H1 (cell line): ENCODE measurements around the gene SNTN. TPM values are rescaled to one million over a fixed set of nuclear protein-coding genes. Genes with fewer than 3 reads are reported as not detected.

Experiments used
- CTCF ChIA-PET: fragments of 300-600 bp; sonication (Branson Sonifier 250); formaldehyde crosslinking; loops from one replicate; lab custom pipeline; 2021; ENCODE audit not compliant: partially characterized antibody; lab: Charles Lee
- POLR2A ChIA-PET: fragments of 300-600 bp; sonication (Branson Sonifier 250); formaldehyde crosslinking; loops from one replicate; lab custom pipeline; 2021; ENCODE audit warnings: inconsistent platforms; ENCODE audit not compliant: partially characterized antibody; lab: Charles Lee
- DNase-seq, 2 experiments: peaks; one replicate each; pipeline versions ENCODE4 v3.0.0 to v3.0.0-alpha.2; 2010 to 2022; ENCODE audit warnings: low spot score in 2 of 2, low read depth in 1 of 2, mixed read lengths in 1 of 2
- FAIRE-seq: peaks from 2 replicates; lab custom pipeline; 2011; peaks lifted over from hg19 to GRCh38; lab: Jason Lieb, UNC
- H2AFZ ChIP-seq: 2 replicates; pipeline ENCODE4 v1.8.1; 2012; ENCODE audit warnings: low read length, inconsistent platforms
- H2AK5ac ChIP-seq: 2 replicates; pipeline ENCODE4 v1.6.1; 2013; ENCODE audit warnings: low read depth, low read length
- H2BK120ac ChIP-seq: replicated peaks from 2 replicates; pipeline ENCODE3; 2013; ENCODE audit warnings: low read depth, low read length, inconsistent platforms
- H2BK12ac ChIP-seq: 2 replicates; pipeline ENCODE4 v1.6.1; 2013; ENCODE audit warnings: low read depth, low read length
- H2BK15ac ChIP-seq: 2 replicates; pipeline ENCODE4 v1.6.1; 2013; ENCODE audit warnings: low read length
- H2BK20ac ChIP-seq: 2 replicates; pipeline ENCODE4 v1.6.1; 2013; ENCODE audit warnings: low read length
- H2BK5ac ChIP-seq: 2 replicates; pipeline ENCODE4 v1.6.1; 2013; ENCODE audit warnings: low read depth, low read length
- H3K14ac ChIP-seq: 2 replicates; pipeline ENCODE4 v1.6.1; 2013; ENCODE audit warnings: inconsistent platforms; ENCODE audit not compliant: insufficient read length
- H3K18ac ChIP-seq: 2 replicates; pipeline ENCODE4 v1.6.1; 2013; ENCODE audit warnings: low read length; ENCODE audit errors: extremely low read depth
- H3K23ac ChIP-seq: 2 replicates; pipeline ENCODE4 v1.6.1; 2013; ENCODE audit warnings: inconsistent platforms; ENCODE audit not compliant: insufficient read length
- H3K23me2 ChIP-seq: 2 replicates; pipeline ENCODE4 v1.6.1; 2013; ENCODE audit warnings: low read depth, low read length
- H3K27ac ChIP-seq: 2 replicates; pipeline ENCODE4 v1.6.1; 2011; ENCODE audit warnings: low read depth, low read length, inconsistent platforms
- H3K27me3 ChIP-seq, 4 experiments: replicated peaks in 1 of 4; 1 replicate in 1 of 4; 2 replicates in 3 of 4; pipeline versions ENCODE4 v1.6.1 to v1.8.1; 2011 to 2013; ENCODE audit warnings: low read length in 3 of 4, mild to moderate bottlenecking in 3 of 4, inconsistent platforms in 2 of 4, mixed read lengths in 2 of 4, moderate library complexity in 1 of 4; ENCODE audit not compliant: control insufficient read depth in 3 of 4, insufficient read depth in 3 of 4; ENCODE audit errors: extremely low read depth in 1 of 4
- H3K36me3 ChIP-seq, 4 experiments: 2 replicates each; pipeline versions ENCODE4 v1.6.1 to v1.8.1; 2011 to 2013; ENCODE audit warnings: mild to moderate bottlenecking in 4 of 4, low read length in 3 of 4, moderate library complexity in 2 of 4, control low read depth in 1 of 4, inconsistent platforms in 1 of 4; ENCODE audit not compliant: insufficient read depth in 4 of 4, control insufficient read depth in 2 of 4
- H3K4ac ChIP-seq: replicated peaks from 2 replicates; pipeline ENCODE3; 2013; ENCODE audit warnings: low read length, low read depth, mixed read lengths, inconsistent platforms; ENCODE audit not compliant: insufficient read length
- H3K4me1 ChIP-seq, 4 experiments: replicated peaks in 1 of 4; 1 replicate in 1 of 4; 2 replicates in 3 of 4; pipeline versions ENCODE4 v1.6.1 to v1.8.1; 2011 to 2013; ENCODE audit warnings: low read length in 3 of 4, inconsistent platforms in 2 of 4, mixed read lengths in 1 of 4; ENCODE audit not compliant: insufficient read depth in 4 of 4, control insufficient read depth in 3 of 4
- H3K4me2 ChIP-seq, 2 experiments: 2 replicates each; pipeline versions ENCODE4 v1.6.1 to v1.8.1; 2011 to 2013; ENCODE audit warnings: low read depth in 2 of 2, low read length in 2 of 2, control low read depth in 1 of 2, inconsistent platforms in 1 of 2, mild to moderate bottlenecking in 1 of 2; ENCODE audit not compliant: insufficient read depth in 1 of 2
- H3K4me3 ChIP-seq, 4 experiments: fragments of 200-600, 300-600 bp in 1 of 4; sonication (generic), shearing (Covaris generic), sonication (Bioruptor Twin) in 1 of 4; 2 replicates each; pipeline versions ENCODE4 v1.5.1 to v1.8.1; 2011 to 2016; ENCODE audit warnings: low read length in 4 of 4, low read depth in 3 of 4, control low read depth in 2 of 4, inconsistent platforms in 2 of 4, mild to moderate bottlenecking in 2 of 4, mixed read lengths in 1 of 4, moderate library complexity in 1 of 4; ENCODE audit not compliant: insufficient read depth in 2 of 4; ENCODE audit errors: extremely low read depth in 1 of 4
- H3K56ac ChIP-seq: replicated peaks from 2 replicates; pipeline ENCODE3; 2013; ENCODE audit warnings: low read depth, mild to moderate bottlenecking, mixed read lengths, low read length, inconsistent platforms; ENCODE audit not compliant: insufficient read length
- H3K79me1 ChIP-seq: 2 replicates; pipeline ENCODE4 v1.6.1; 2013; ENCODE audit warnings: low read depth, low read length, control low read depth
- H3K79me2 ChIP-seq, 2 experiments: 2 replicates each; pipeline versions ENCODE4 v1.6.1 to v1.8.1; 2012 to 2013; ENCODE audit warnings: low read length in 2 of 2, mild to moderate bottlenecking in 2 of 2, inconsistent platforms in 1 of 2; ENCODE audit not compliant: insufficient read depth in 2 of 2, control insufficient read depth in 1 of 2
- H3K9ac ChIP-seq, 4 experiments: replicated peaks in 1 of 4; 1 replicate in 1 of 4; 2 replicates in 3 of 4; pipeline versions ENCODE4 v1.6.1 to v1.8.1; 2011 to 2013; ENCODE audit warnings: low read depth in 3 of 4, low read length in 3 of 4, control low read depth in 2 of 4, mild to moderate bottlenecking in 2 of 4, moderate library complexity in 2 of 4, inconsistent platforms in 1 of 4; ENCODE audit errors: extremely low read depth in 1 of 4
- H3K9me3 ChIP-seq, 2 experiments: 2 replicates each; pipeline versions ENCODE4 v1.6.1 to v1.8.1; 2012 to 2013; ENCODE audit warnings: mild to moderate bottlenecking in 2 of 2, moderate library complexity in 2 of 2, control low read depth in 1 of 2, inconsistent platforms in 1 of 2, low read depth in 1 of 2, low read length in 1 of 2, mixed read lengths in 1 of 2; ENCODE audit not compliant: insufficient read depth in 2 of 2
- H4K20me1 ChIP-seq, 2 experiments: replicated peaks in 1 of 2; 2 replicates each; pipeline versions ENCODE3 to v1.8.1; 2011 to 2013; ENCODE audit warnings: inconsistent platforms in 2 of 2, low read length in 2 of 2, mild to moderate bottlenecking in 1 of 2; ENCODE audit not compliant: insufficient read depth in 2 of 2, control insufficient read depth in 1 of 2
- H4K5ac ChIP-seq: 2 replicates; pipeline ENCODE4 v1.6.1; 2013; ENCODE audit warnings: low read length, low read depth, mixed read lengths, inconsistent platforms; ENCODE audit not compliant: insufficient read length
- H4K8ac ChIP-seq: 2 replicates; pipeline ENCODE4 v1.8.0; 2013; ENCODE audit warnings: mild to moderate bottlenecking, moderate library complexity, low read length, inconsistent platforms; ENCODE audit not compliant: insufficient read depth; ENCODE audit errors: extremely low read depth
- H4K91ac ChIP-seq: replicated peaks from 2 replicates; pipeline ENCODE3; 2013; ENCODE audit warnings: low read length, mixed read lengths, inconsistent platforms; ENCODE audit not compliant: insufficient read length
- CTBP2 ChIP-seq: IDR thresholded peaks from 2 replicates; pipeline ENCODE4 v1.7.0; 2011; ENCODE audit warnings: borderline replicate concordance, mild to moderate bottlenecking, moderate library complexity, mixed read lengths, low read length; ENCODE audit not compliant: insufficient read depth, insufficient read length
- EZH2 ChIP-seq: fragments of 200-600 bp; sonication (generic); IDR thresholded peaks from 2 replicates; pipeline ENCODE4 v1.7.1; 2012; ENCODE audit warnings: low read depth, mild to moderate bottlenecking, moderate library complexity, low read length, inconsistent platforms; ENCODE audit not compliant: severe bottlenecking
- HDAC6 ChIP-seq: IDR thresholded peaks from one replicate; pipeline ENCODE4 v1.7.1; 2012; ENCODE audit warnings: low read depth, mild to moderate bottlenecking, inconsistent platforms, low read length, moderate library complexity
- JUND ChIP-seq: IDR thresholded peaks from 2 replicates; pipeline ENCODE4 v1.6.1; 2011; ENCODE audit warnings: mild to moderate bottlenecking, improper control_type of control experiment, low read length
- KDM4A ChIP-seq: IDR thresholded peaks from one replicate; pipeline ENCODE4 v1.7.1; 2012; ENCODE audit warnings: low read depth, mild to moderate bottlenecking, moderate library complexity, low read length, inconsistent platforms; ENCODE audit not compliant: severe bottlenecking
- MAFK ChIP-seq: IDR thresholded peaks from 2 replicates; pipeline ENCODE4 v1.6.1; 2012; ENCODE audit warnings: low read depth, mild to moderate bottlenecking, improper control_type of control experiment, low read length
- PHF8 ChIP-seq: fragments of 200-600 bp; sonication (generic); conservative IDR thresholded peaks from 2 replicates; pipeline ENCODE4 v1.7.1; 2012; ENCODE audit warnings: low read depth, mild to moderate bottlenecking, inconsistent platforms, low read length, moderate library complexity
- POLR2A ChIP-seq, 2 experiments: IDR thresholded peaks; 1 replicate in 1 of 2; 2 replicates in 1 of 2; pipeline ENCODE4 v1.6.1; 2011; ENCODE audit warnings: low read depth in 2 of 2, low read length in 2 of 2, mild to moderate bottlenecking in 2 of 2; ENCODE audit errors: control extremely low read depth in 1 of 2
- POLR2AphosphoS5 ChIP-seq: IDR thresholded peaks from 2 replicates; pipeline ENCODE4 v1.6.1; 2011; ENCODE audit warnings: low read depth, low read length
- RNF2 ChIP-seq: fragments of 200-900, 300-1000 bp; sonication (generic); IDR thresholded peaks from 2 replicates; pipeline ENCODE4 v1.7.1; 2016; ENCODE audit warnings: borderline replicate concordance, low read depth, mild to moderate bottlenecking, antibody characterized with exemption, low read length; ENCODE audit not compliant: poor library complexity, severe bottlenecking; ENCODE audit errors: missing control alignments
- TBP ChIP-seq: IDR thresholded peaks from 2 replicates; pipeline ENCODE4 v1.6.1; 2011; ENCODE audit warnings: low read depth, low read length, improper control_type of control experiment
- USF2 ChIP-seq: IDR thresholded peaks from 2 replicates; pipeline ENCODE4 v1.6.1; 2011; ENCODE audit warnings: low read length, improper control_type of control experiment
- WGBS, 2 experiments: shearing (Covaris generic) in 1 of 2; methylation state at CpG; one replicate each; pipeline versions ENCODE4 v1.1.6 to v1.1.7; 2013 to 2015; ENCODE audit warnings: low lambda C conversion rate in 2 of 2, mixed read lengths in 2 of 2, inconsistent platforms in 1 of 2, low coverage in 1 of 2, missing lambda C conversion rate in 1 of 2; ENCODE audit not compliant: insufficient replicate concordance in 2 of 2, insufficient coverage in 1 of 2, insufficient read length in 1 of 2; ENCODE audit errors: extremely low coverage in 1 of 2, missing lambda C conversion rate in 1 of 2; 5-methylcytosine and 5-hydroxymethylcytosine counted together
- polyA plus RNA-seq, 7 experiments: library from polyadenylated mRNA; depleted of rRNA in 3 of 7; stranded (reverse) in 5 of 7; unstranded in 2 of 7; fragments of >200 nt in 5 of 7; fragments of 200-250 nt in 2 of 7; gene quantifications; 1 replicate in 5 of 7; 2 replicates in 1 of 7; 4 replicates in 1 of 7; pipeline versions ENCODE4 v1.2.1 to v1.2.3, GENCODE V29; 2011 to 2013; ENCODE audit warnings: missing spikeins in 2 of 7, mixed read lengths in 2 of 7
- total RNA-seq: library from RNA; stranded (reverse); fragmentation: NEBNext Ultra II Directional; extraction: Animal tissue kit (Norgen Biotek cat#: 25700); gene quantifications from 2 replicates; pipeline ENCODE4 v1.2.1, GENCODE V29; 2021

SNTN gene
- total and polyA plus RNA-seq, 2 of the 8 experiments (the other 6 are each of a cell fraction or from before 2014, with no cell fraction given), result not detected

GRCh38 chr3:63706321-63707085 lies 54.0 kb downstream of the SNTN start:
- Histone ChIP-seq H2AFZ (no peak overlapping the region), H3K4me2 (no peak overlapping the region), H4K91ac (no peak overlapping the region), H2BK20ac (no peak overlapping the region), H3K9me3 (no peaks in the 10 kb centered on the region), H3K79me1 (no peaks in the 10 kb centered on the region), H2BK5ac (no peak overlapping the region), H3K36me3 (no peaks in the 10 kb centered on the region), H2BK120ac (no peak overlapping the region), H2BK12ac (no peak overlapping the region), H3K4me3 (no peak overlapping the region), H2BK15ac (no peak overlapping the region), H3K4me1 (no peaks in the 10 kb centered on the region), H4K20me1 (no peaks in the 10 kb centered on the region), H3K4ac (no peak overlapping the region), H3K79me2 (no peaks in the 10 kb centered on the region), H3K9ac (no peak overlapping the region), H3K18ac (no peak overlapping the region), H4K5ac (no peak overlapping the region), H3K27ac (no peak overlapping the region), H4K8ac (no peak overlapping the region), H3K27me3 (no peaks in the 10 kb centered on the region), H3K23ac (no peak overlapping the region), H3K56ac (no peak overlapping the region), H3K14ac (no peak overlapping the region), H3K23me2 (no peaks in the 10 kb centered on the region), H2AK5ac (no peak overlapping the region)
- no peak for DNase-seq
- no peak for FAIRE-seq
- ChIA-PET POLR2A (no interaction called here), CTCF (interaction anchor here (1.9 kb wide), 1 partner anchor 355 kb away, joined by 13 read pairs; no protein-coding TSS in a partner anchor)
- WGBS, 2 experiments, result 81% methylated on average over 4 of the region's 4 CpGs; no CpG with 5 or more reads in 1 of the 2 experiments
- TF ChIP-seq HDAC6 (no peak), POLR2A (IDR thresholded peaks at IDR 0.05; ENCODE audit: control extremely low read depth in 1 of 2, low read depth in 2 of 2, low read length in 2 of 2) (no peak), KDM4A (no peak), RNF2 (no peak), EZH2 (no peak), PHF8 (no peak), USF2 (no peak), TBP (no peak), CTBP2 (no peak), POLR2AphosphoS5 (no peak), JUND (no peak), MAFK (no peak)
